GM18520 (cell line): Measurements from ENCODE around the gene ECEL1.
"Not testable (repeated sequence)": the region's sequence is repeated elsewhere in the genome, so short reads cannot be mapped to it uniquely, and the experiment has no call there.

ENCODE experiments used
- ATAC-seq: cut with Tn5 transposase; IDR thresholded peaks from one replicate; pipeline ENCODE4 v1.9.1; 2021; ENCODE audit not compliant: unreplicated experiment

The ECEL1 gene

GRCh38 chr2:232463701-232464543 lies 23.7 kb downstream of the ECEL1 start:
- no peak for ATAC-seq

DNA sequence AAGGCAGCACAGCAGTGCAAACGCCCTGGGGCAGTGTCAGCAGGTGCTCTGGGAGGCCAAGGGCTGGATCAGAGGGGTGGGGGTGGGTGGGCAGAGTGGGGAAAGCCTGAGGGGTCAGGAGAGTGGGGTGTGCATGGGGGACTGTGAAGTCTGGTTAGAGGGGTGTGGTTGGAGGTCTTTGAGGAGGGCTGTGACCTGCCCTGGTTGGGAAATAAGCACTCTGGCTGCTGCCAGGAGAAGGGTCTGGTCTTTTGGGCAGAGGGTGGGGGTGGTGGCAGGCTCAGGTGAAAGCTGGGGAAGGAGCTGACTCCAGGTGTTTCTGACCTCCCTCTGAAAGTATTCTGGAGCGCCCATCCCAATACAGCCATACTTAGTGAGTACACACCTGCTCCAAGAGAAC lies 27.5 kb downstream of the ECEL1 start:
- ATAC-seq: no peak

GRCh38 chr2:232459419-232460035 lies 28.1 kb downstream of the ECEL1 start:
- ATAC-seq: no peak

DNA sequence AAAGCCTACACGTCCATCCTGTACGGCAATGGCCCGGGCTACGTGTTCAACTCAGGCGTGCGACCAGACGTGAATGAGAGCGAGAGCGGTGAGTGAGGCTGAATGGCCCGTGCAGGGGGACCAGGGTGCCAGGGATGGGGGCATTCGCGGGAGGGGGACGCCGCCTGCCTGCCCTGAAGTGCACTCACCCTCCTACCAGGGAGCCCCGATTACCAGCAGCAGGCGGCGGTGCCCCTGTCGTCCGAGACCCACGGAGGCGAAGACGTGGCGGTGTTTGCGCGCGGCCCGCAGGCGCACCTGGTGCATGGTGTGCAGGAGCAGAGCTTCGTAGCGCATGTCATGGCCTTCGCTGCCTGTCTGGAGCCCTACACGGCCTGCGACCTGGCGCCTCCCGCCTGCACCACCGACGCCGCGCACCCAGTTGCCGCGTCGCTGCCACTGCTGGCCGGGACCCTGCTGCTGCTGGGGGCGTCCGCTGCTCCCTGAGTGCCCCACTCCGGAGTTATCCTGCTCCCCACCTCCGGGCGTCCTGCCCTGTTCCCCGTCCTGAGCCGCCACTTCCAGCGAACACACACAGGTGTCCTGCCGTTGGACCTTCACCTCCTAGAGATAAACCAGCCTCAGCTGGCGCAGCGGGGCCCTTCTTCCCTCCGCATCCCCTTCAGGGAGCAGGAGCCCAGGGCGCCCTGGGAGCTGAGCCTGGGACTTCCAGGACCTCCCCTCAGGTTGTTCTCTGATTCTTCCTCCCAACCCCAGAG lies 28.8 kb downstream of the ECEL1 start:
- no peak for ATAC-seq

GRCh38 chr2:232458051-232458660 lies 29.5 kb downstream of the ECEL1 start:
- no peak for ATAC-seq

- ATAC-seq: no peak
Measured at GRCh38 chr2:232457121-232458011, 30.3 kb downstream of the ECEL1 start.

DNA sequence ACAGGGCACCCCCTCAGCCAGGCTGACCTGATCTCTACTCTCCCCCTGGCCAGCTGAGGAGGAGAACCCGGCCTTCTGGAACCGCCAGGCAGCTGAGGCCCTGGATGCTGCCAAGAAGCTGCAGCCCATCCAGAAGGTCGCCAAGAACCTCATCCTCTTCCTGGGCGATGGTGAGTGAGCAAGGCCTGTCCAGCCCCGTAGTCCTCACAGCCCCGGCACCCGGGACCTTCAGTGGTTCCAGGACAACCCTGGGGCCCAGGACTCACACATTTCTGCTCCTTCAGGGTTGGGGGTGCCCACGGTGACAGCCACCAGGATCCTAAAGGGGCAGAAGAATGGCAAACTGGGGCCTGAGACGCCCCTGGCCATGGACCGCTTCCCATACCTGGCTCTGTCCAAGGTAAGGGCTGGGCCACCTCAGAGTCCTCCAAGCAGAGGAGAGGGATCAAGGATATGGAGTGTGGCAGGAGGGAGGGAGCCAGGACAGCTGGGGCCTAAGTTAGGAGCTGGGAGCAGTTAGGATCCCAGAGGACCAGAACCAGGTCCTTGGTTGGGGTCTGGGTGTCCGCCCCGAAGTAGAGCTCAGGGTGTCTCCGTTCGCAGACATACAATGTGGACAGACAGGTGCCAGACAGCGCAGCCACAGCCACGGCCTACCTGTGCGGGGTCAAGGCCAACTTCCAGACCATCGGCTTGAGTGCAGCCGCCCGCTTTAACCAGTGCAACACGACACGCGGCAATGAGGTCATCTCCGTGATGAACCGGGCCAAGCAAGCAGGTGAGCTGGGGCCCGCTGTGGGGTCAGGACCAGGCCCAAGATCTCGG lies 31.1 kb downstream of the ECEL1 start:
- no peak for ATAC-seq

DNA sequence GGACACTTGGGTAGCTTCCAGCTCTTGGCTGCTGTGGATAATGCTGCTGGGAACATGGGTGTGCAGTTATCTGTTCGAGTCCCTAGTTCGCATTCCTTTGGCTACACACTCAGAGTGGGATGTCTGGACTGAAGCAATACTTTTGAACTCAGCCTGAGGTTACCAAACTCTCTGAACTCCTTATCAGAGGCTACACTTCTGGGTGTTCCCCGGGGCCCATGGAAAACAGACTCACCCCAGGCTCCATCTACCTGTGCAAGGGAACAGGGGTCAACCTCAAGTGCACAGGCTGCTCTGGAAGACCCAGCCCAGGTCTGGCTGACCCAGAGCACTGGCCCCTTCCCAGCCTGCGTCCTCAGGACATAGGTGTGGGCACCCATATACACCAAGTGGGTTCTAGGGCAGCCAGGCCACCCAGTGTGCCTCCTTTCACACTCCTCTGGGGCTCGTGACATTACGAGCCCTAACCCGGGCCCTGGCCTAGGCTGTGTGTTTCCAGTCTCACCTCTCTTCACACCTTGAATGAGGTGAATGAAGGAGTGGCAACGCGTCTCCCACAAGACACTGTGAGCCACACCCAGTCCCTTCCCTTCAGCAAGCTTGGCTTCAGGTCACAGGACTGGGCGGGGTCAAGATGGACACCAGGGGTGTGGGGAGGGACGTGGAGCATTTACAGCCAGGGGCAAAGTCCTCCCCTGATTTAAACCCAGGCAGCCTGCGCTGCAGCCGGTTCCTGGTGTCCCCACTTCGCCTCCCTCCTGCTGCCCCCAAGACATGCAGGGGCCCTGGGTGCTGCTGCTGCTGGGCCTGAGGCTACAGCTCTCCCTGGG lies 32.0 kb downstream of the ECEL1 start, which contains the start of gene ALPI:
Gene ALPI, plus strand, starts transcription at position 728 of the 830 bp plus-strand sequence. Its CDS starts 47 bp downstream, at position 775.
- ATAC-seq: no peak

DNA sequence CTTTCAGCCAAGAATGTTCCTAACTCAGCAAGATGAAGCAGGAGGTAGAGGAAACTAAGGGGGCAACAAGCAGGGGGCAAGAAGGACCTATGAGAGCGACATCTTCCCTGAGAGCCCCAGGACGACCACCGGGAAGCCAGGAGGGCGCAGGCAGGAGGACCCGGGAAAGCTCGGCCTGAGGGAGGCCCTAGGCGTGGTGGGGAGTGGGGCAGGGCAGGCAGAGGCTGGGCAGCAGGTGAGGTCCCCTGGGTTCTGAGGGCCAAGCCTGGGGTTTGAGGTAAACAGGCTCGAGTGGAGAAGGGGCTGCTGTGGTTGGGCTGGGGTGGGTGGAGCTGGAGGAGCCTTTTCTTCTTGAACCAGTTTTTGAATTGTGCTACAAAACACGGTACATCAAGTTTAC lies 33.0 kb downstream of the ECEL1 start:
- ATAC-seq: no peak

DNA sequence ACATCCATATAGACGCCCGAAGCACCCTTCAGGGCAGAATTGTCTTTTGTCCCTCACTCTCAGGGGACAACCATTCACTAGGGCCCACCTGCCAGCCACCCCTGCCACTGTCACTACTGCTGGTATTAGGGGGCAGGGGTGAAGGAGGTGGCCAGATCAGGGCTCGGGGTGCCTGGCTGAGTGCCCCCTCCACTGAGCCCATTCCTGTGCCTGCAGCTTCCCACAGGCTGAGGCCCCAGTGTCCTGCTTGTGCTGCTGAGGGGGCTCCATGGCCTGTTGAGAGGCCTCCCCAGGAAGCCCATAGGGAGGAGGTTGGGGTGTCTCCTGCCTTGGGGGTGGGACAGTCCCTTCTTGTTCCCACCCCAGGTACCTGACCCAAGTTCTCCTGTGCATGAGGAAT lies 36.0 kb downstream of the ECEL1 start:
- not testable (repeated sequence) for ATAC-seq

GRCh38 chr2:232449964-232450363 lies 37.7 kb downstream of the ECEL1 start:
- ATAC-seq: no peak

DNA sequence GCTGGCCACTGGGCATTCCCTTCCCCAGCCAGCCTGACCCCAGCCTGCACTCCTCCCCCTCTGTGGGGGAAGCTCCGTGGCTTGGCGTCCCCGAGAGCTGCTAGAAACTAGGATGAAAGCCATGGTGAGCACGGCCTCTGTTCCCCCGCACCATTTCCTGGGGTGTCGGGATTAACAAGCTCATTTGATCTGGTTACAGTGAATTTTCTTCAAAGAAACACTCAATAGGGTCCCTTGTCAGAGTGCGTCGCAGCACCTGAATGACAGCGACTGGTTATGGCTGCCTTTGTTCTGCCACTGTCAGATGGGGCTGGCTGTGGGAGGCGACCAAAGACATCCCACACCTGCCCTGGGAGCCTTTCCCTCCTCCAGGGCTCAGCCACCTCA lies 39.3 kb downstream of the ECEL1 start:
- ATAC-seq: no peak

- ATAC-seq: no peak
Measured at GRCh38 chr2:232447638-232448303, 39.9 kb downstream of the ECEL1 start.

DNA sequence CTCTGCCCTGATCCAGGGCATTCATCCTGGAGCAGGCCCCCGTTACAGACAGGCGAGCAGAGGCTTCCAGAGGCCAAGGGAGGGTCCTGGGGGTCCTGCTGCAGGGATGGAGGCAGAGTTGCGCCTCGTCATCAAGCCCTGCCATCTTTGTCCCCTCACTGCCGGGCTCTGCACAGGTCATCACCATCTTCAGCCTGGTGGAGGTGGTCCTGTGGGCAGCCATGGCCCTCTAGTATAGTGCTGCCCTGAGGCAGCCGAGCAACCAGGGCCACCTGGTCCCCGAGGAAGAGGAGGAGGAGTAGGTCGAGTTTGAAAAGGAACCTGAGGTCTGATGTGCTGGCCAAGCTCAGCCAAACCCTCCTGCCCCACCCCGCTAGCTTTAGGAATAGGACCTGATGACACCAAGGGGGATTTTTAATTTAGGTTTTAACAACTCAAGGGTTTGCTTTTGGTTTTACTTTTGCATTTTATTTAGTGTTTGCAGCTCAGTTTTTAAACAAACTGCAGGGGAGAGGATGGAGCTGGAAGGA lies 40.5 kb downstream of the ECEL1 start:
- no peak for ATAC-seq

GRCh38 chr2:232446266-232446777 lies 41.3 kb downstream of the ECEL1 start:
- ATAC-seq: not testable (repeated sequence)

GRCh38 chr2:232445149-232445885 lies 42.3 kb downstream of the ECEL1 start:
- ATAC-seq: not testable (repeated sequence)
